Keratinocyte (primary cell): ENCODE data around the gene TXNDC17.

Source experiments
- CTCF ChIP-seq, 3 experiments: IDR thresholded peaks in 1 of 3; conservative IDR thresholded peaks in 1 of 3; optimal IDR thresholded peaks in 1 of 3; 2 replicates in 2 of 3; 3 replicates in 1 of 3; pipeline versions ENCODE3 to v1.5.1; 2011; ENCODE audit warnings: low read length in 3 of 3, mild to moderate bottlenecking in 3 of 3, moderate library complexity in 2 of 3, control low read depth in 1 of 3, inconsistent platforms in 1 of 3; ENCODE audit not compliant: insufficient read depth in 2 of 3; ENCODE audit errors: extremely low read depth in 1 of 3
- EZH2 ChIP-seq: IDR thresholded peaks from one replicate; pipeline ENCODE4 v1.6.1; 2012; ENCODE audit warnings: inconsistent platforms, mild to moderate bottlenecking, low read length, moderate library complexity

DNA sequence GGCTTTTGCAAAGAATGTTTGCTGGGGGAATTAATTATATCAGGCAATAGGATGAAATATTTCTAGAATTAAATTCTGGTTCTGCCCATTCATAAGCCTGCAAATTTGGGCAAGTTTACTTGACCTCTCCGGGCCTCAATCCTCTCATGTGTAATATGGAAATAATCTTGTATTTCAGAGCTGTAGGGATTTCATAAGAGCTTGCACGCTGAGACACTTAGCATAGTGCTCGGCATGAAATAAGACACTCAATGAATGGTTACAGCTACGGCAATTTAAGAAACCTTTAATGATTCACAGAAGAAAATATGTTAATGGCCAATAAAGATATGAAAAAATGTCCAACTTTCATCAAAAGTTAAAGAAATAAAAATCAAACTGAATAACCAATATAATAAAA, 43.9 kb upstream of the TXNDC17 start:
- TF ChIP-seq CTCF (optimal IDR thresholded peaks at IDR 0.05 in 1 of 3, IDR thresholded peaks at IDR 0.05 in 1 of 3, conservative IDR thresholded peaks at IDR 0.05 in 1 of 3; ENCODE audit: extremely low read depth in 1 of 3, insufficient read depth in 2 of 3, low read length in 3 of 3) = no peak
- TF ChIP-seq EZH2 = no peak
